ENCODE data around the gene TRIM72. TPM values are rescaled to one million over a fixed set of nuclear protein-coding genes. Genes with fewer than 3 reads are reported as not detected.

TRIM72 gene
- total RNA-seq, 3 donors from 2014 or later = 0.02 TPM; not detected in 2

- H3K4me3 ChIP-seq = no peak overlapping the region
- intact Hi-C loops (cut with DNase I, micrococcal nuclease) = no loop called here
- no peak for TF ChIP-seq CTCF (IDR thresholded peaks at IDR 0.05)
- peaks cover 3% of the 10 kb centered on the region for H3K4me1 ChIP-seq (ENCODE audit: low read depth)
- H3K36me3 ChIP-seq (ENCODE audit: low read depth) = peaks cover 44% of the 10 kb centered on the region
- no peak for DNase-seq
- no peak for ATAC-seq
- H3K9me3 ChIP-seq = no peaks in the 10 kb centered on the region
These were observed 24.5 kb upstream of the TRIM72 start for GRCh38 chr16:31189412-31189778.

- Histone ChIP-seq H3K4me3 (no peak overlapping the region), H3K4me1 (ENCODE audit: low read depth) (peaks cover 3% of the 10 kb centered on the region), H3K36me3 (ENCODE audit: low read depth) (peaks cover 42% of the 10 kb centered on the region), H3K9me3 (no peaks in the 10 kb centered on the region)
- DNase-seq (no peak), ATAC-seq (no peak)
- no peak for TF ChIP-seq CTCF (IDR thresholded peaks at IDR 0.05)
- intact Hi-C loops (cut with DNase I, micrococcal nuclease) = no loop called here
These were observed 23.9 kb upstream of the TRIM72 start for GRCh38 chr16:31190061-31190460.

- intact Hi-C loops (cut with DNase I, micrococcal nuclease) = no loop called here
- no peaks in the 10 kb centered on the region for H3K9me3 ChIP-seq
- H3K4me1 ChIP-seq (ENCODE audit: low read depth) = peaks cover 3% of the 10 kb centered on the region
- no peak for DNase-seq
- no peak for ATAC-seq
- TF ChIP-seq CTCF (IDR thresholded peaks at IDR 0.05) = no peak
- peaks cover 39% of the 10 kb centered on the region for H3K36me3 ChIP-seq (ENCODE audit: low read depth)
- no peak overlapping the region for H3K4me3 ChIP-seq
These were observed 23.0 kb upstream of the TRIM72 start for GRCh38 chr16:31190818-31191444.

- no peak for TF ChIP-seq CTCF (IDR thresholded peaks at IDR 0.05)
- Histone ChIP-seq H3K4me1 (ENCODE audit: low read depth) (no peaks in the 10 kb centered on the region), H3K4me3 (no peak overlapping the region), H3K9me3 (no peaks in the 10 kb centered on the region), H3K36me3 (ENCODE audit: low read depth) (peaks cover 32% of the 10 kb centered on the region)
- intact Hi-C loops (cut with DNase I, micrococcal nuclease) = no loop called here
- DNase-seq = no peak
- ATAC-seq = no peak
These were observed 22.1 kb upstream of the TRIM72 start for GRCh38 chr16:31191697-31192428.

- intact Hi-C loops (cut with DNase I, micrococcal nuclease) = no loop called here
- H3K36me3 ChIP-seq (ENCODE audit: low read depth) = peaks cover 31% of the 10 kb centered on the region
- ATAC-seq = no peak
- no peaks in the 10 kb centered on the region for H3K4me1 ChIP-seq (ENCODE audit: low read depth)
- H3K9me3 ChIP-seq = no peaks in the 10 kb centered on the region
- DNase-seq = no peak
- no peak overlapping the region for H3K4me3 ChIP-seq
- no peak for TF ChIP-seq CTCF (IDR thresholded peaks at IDR 0.05)
These were observed 20.9 kb upstream of the TRIM72 start for GRCh38 chr16:31192856-31193642.
